Thoracic aorta (tissue), 2 donors: ENCODE data around the gene TRIM8. TPM values are rescaled to one million over a fixed set of nuclear protein-coding genes. Genes with fewer than 3 reads are reported as not detected.
A peak's percentile ranks its signal among the peaks of the same experiment; 100 is the strongest.

Source experiments
- ATAC-seq: fragments of 150-250 bp; one replicate; pipeline ENCODE4 v1.8.0; 2017; ENCODE audit warnings: low read depth; ENCODE audit not compliant: insufficient number of reproducible peaks, low FRiP score
- DNase-seq: peaks from one replicate; pipeline ENCODE4 v3.0.0-alpha.2; 2020; ENCODE audit warnings: low spot score
- H3K27ac ChIP-seq, 2 donors: fragments of 200-600 bp; sonication (generic); 1 replicate in 1 of 2; 2 replicates in 1 of 2; pipeline ENCODE4 v1.5.1; 2016; ENCODE audit warnings: mild to moderate bottlenecking in 2 of 2, moderate library complexity in 2 of 2
- H3K27me3 ChIP-seq: fragments of 200-600 bp; sonication (generic); replicated peaks from 2 replicates; pipeline ENCODE4 v1.6.0; 2016; ENCODE audit warnings: mild to moderate bottlenecking; ENCODE audit not compliant: insufficient read depth
- H3K36me3 ChIP-seq: fragments of 200-600 bp; sonication (generic); one replicate; pipeline ENCODE4 v1.5.1; 2016
- H3K4me1 ChIP-seq, 2 donors: fragments of 200-600 bp; sonication (generic); 1 replicate in 1 of 2; 2 replicates in 1 of 2; pipeline versions ENCODE4 v1.5.1 to v1.6.0; 2016; ENCODE audit warnings: low read depth in 2 of 2, mild to moderate bottlenecking in 1 of 2; ENCODE audit not compliant: control insufficient read depth in 1 of 2
- H3K4me3 ChIP-seq: fragments of 200-600 bp; sonication (generic); 2 replicates; pipeline ENCODE4 v1.5.1; 2016; ENCODE audit warnings: mild to moderate bottlenecking
- H3K9me3 ChIP-seq: fragments of 200-600 bp; sonication (generic); 2 replicates; pipeline ENCODE4 v1.5.1; 2016
- CTCF ChIP-seq: fragments of 200-600 bp; sonication (generic); IDR thresholded peaks from one replicate; pipeline ENCODE4 v1.5.1; 2019; ENCODE audit warnings: antibody characterized with exemption
- total RNA-seq, 2 donors: library from RNA; depleted of rRNA; stranded (reverse); fragments of >200 nt; gene quantifications; one replicate each; pipeline versions ENCODE4 v1.1.0 to v1.2.3, GENCODE V29; 2016

Gene TRIM8
- total RNA-seq, 2 donors from 2014 or later = 154 to 192 TPM

GRCh38 chr10:102632394-102633111 is 11.7 kb upstream of the TRIM8 start:
- Histone ChIP-seq H3K4me1 (peaks cover 40 to 69% of the 10 kb centered on the region in 2 donors), H3K27ac (peak overlapping the region; percentile 80 to 86)
- no peak for ATAC-seq

DNA sequence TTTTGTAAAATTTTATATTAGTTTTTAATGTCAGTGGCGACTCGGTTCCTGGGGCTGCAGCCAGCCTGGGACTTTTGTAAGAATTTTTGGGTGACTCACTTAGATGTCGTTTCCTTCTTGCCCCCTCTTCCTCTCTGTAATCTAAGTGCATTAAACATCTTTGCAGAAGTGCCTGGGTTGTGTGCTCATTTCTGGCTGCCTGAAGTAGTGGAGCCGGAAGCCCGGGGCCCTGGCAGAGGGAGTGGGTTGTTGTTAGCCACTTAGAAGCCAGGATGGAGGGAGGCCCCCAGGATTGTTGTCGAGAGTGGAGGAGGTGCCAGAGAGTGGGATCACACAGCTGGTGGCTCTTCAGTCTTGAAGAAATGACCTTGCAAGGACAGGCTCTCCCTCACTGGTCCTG is 11.0 kb upstream of the TRIM8 start:
- peaks cover 4% of the 10 kb centered on the region for H3K36me3 ChIP-seq
- DNase-seq = no peak
- no peaks in the 10 kb centered on the region for H3K27me3 ChIP-seq
- H3K4me1 ChIP-seq = peaks cover 33 to 61% of the 10 kb centered on the region in 2 donors
- H3K9me3 ChIP-seq = no peaks in the 10 kb centered on the region
- no peak for TF ChIP-seq CTCF
- H3K4me3 ChIP-seq = peak overlapping the region; percentile 26
- peak overlapping the region; percentile 80 to 86 for H3K27ac ChIP-seq
- peak; percentile 64 for ATAC-seq

More at GRCh38 chr10:102632394-102633111, 11.7 kb upstream of the TRIM8 start:
- Histone ChIP-seq H3K27me3 (no peaks in the 10 kb centered on the region), H3K36me3 (peaks cover 4% of the 10 kb centered on the region), H3K4me3 (peak overlapping the region; percentile 26), H3K9me3 (no peaks in the 10 kb centered on the region)
- no peak for DNase-seq
- TF ChIP-seq CTCF = no peak

DNA sequence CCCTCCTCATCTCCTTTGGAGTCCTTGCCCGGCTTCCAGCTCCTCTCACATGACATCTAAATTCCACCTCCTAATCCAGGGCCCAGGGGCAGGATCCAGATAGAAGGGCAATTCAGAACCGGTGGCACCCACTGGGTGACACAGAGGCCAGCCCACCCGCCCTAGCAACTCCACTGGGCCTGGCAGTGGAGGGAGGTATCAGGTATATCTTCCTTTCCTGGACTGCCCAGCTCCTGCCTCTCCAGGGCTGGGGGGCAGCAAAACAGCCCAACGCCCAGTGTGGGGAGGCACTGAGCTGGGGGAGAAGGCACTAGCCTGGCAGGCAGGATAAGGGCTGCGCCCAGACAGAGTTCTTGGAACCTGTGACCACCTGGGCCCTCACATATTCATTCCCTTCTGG is 10.4 kb upstream of the TRIM8 start:
- Histone ChIP-seq H3K27me3 (no peaks in the 10 kb centered on the region), H3K4me3 (no peak overlapping the region), H3K36me3 (peaks cover 4% of the 10 kb centered on the region), H3K27ac (peak overlapping the region; percentile 80 to 86), H3K4me1 (peaks cover 27 to 56% of the 10 kb centered on the region in 2 donors), H3K9me3 (no peaks in the 10 kb centered on the region)
- no peak for TF ChIP-seq CTCF
- no peak for DNase-seq
- ATAC-seq = no peak

DNA sequence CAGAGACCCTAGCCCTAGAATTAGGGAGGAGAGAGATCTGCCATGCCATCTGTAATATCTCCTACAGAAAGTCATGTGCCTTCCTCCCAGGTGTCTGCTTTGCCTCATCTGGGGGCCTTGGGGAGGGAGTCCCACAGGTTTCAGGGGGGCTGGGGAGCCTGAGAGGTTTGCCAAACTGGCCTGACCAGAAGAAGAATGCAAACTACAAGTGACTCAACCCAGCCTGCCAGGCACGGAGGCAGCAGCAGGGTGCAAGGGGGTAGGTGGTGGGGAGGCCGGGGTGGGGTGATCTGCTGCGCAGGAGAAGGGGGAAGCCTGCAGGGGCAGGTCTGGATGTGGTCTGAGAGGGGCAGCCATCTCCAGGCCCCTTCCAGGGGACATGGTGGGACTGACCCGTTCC is 9.6 kb upstream of the TRIM8 start:
- TF ChIP-seq CTCF = no peak
- H3K27me3 ChIP-seq = no peaks in the 10 kb centered on the region
- peak overlapping the region; percentile 45 to 86 for H3K27ac ChIP-seq
- H3K4me3 ChIP-seq = no peak overlapping the region
- DNase-seq = no peak
- peaks cover 4% of the 10 kb centered on the region for H3K36me3 ChIP-seq
- H3K4me1 ChIP-seq = peaks cover 21 to 47% of the 10 kb centered on the region in 2 donors
- ATAC-seq = no peak
- H3K9me3 ChIP-seq = no peaks in the 10 kb centered on the region

DNA sequence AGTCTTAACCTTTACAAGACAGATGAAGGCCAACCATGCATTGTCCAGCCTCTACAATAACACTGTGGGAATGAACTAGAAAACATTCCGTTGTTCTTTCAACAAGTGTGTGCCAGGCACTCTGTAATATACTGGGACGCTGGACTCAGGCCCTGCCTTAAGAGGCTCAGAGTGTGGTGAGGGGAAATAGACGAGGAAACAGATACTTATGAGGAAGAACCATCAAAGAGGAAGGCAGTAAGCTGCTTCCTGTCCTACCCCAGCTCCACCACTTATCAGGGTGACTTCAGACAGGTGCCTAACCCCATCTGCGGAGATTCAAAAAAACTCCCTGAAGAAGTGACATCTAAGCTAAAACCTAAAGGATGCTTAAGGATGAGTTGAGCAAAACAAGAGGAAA is 8.9 kb upstream of the TRIM8 start:
- Histone ChIP-seq H3K9me3 (no peaks in the 10 kb centered on the region), H3K27ac (no peak overlapping the region), H3K36me3 (peaks cover 1% of the 10 kb centered on the region), H3K4me1 (peaks cover 21 to 45% of the 10 kb centered on the region in 2 donors), H3K4me3 (no peak overlapping the region), H3K27me3 (no peaks in the 10 kb centered on the region)
- no peak for TF ChIP-seq CTCF
- DNase-seq (no peak), ATAC-seq (no peak)
